GM18873 (cell line): ENCODE results near the gene COX8C.

Experiments used
- ATAC-seq: cut with Tn5 transposase; IDR thresholded peaks from one replicate; pipeline ENCODE4 v1.9.1; 2021; ENCODE audit warnings: mild to moderate bottlenecking, moderate library complexity, moderate number of reproducible peaks; ENCODE audit not compliant: unreplicated experiment, low FRiP score

COX8C gene

GRCh38 chr14:93346926-93347721 is at the start of gene COX8C:
Gene COX8C, plus strand, starts transcription at chr14:93347182. Its CDS starts 87 bp downstream, at chr14:93347269.
- ATAC-seq: no peak

GRCh38 chr14:93299416-93299815 is 47.6 kb upstream of the COX8C start:
- no peak for ATAC-seq

GRCh38 chr14:93299866-93300265 is 47.1 kb upstream of the COX8C start:
- no peak for ATAC-seq

- no peak for ATAC-seq
These were observed 45.0 kb upstream of the COX8C start for GRCh38 chr14:93301821-93302447.

- no peak for ATAC-seq
These were observed 44.0 kb upstream of the COX8C start for GRCh38 chr14:93302688-93303581.

GRCh38 chr14:93303659-93304058 is 43.3 kb upstream of the COX8C start:
- ATAC-seq: no peak

GRCh38 chr14:93304771-93305170 is 42.2 kb upstream of the COX8C start:
- ATAC-seq: no peak

- no peak for ATAC-seq
These were observed 41.1 kb upstream of the COX8C start for GRCh38 chr14:93305725-93306418.

GRCh38 chr14:93306812-93307211 is 40.2 kb upstream of the COX8C start:
- no peak for ATAC-seq

- ATAC-seq: no peak
These were observed 38.2 kb upstream of the COX8C start for GRCh38 chr14:93308686-93309345.

GRCh38 chr14:93309427-93309966 is 37.5 kb upstream of the COX8C start:
- no peak for ATAC-seq

- no peak for ATAC-seq
These were observed 35.9 kb upstream of the COX8C start for GRCh38 chr14:93311082-93311481.

- ATAC-seq: no peak
These were observed 31.4 kb upstream of the COX8C start for GRCh38 chr14:93315575-93315974.

GRCh38 chr14:93316716-93317115 is 30.3 kb upstream of the COX8C start:
- ATAC-seq: no peak

- no peak for ATAC-seq
These were observed 29.6 kb upstream of the COX8C start for GRCh38 chr14:93317210-93317874.

GRCh38 chr14:93317875-93318807 is 28.8 kb upstream of the COX8C start:
- no peak for ATAC-seq

- ATAC-seq: no peak
These were observed 28.1 kb upstream of the COX8C start for GRCh38 chr14:93318927-93319326.

- no peak for ATAC-seq
These were observed 27.5 kb upstream of the COX8C start for GRCh38 chr14:93319494-93319893.
